IMR-90 (cell line): ENCODE results near the gene CSH2. TPM values are rescaled to one million over a fixed set of nuclear protein-coding genes. Genes with fewer than 3 reads are reported as not detected.

Experiments used
- ATAC-seq: fragments of 200-7000 bp; cut with Tn5 transposase; 2 replicates; pipeline ENCODE4 v1.9.1; 2020; ENCODE audit warnings: low read depth, mild to moderate bottlenecking, moderate library complexity
- BruUV-seq: library from RNA; stranded (reverse); fragments of 400-500 nt; replicated peaks from 2 replicates; lab custom pipeline; 2021; lab: Mats Ljungman, UMichigan
- CTCF ChIA-PET: fragments of 300-600 bp; formaldehyde crosslinking; extraction: SDS; loops from one replicate; lab custom pipeline; 2021; ENCODE audit warnings: antibody characterized with exemption; lab: Yijun Ruan, JAX
- POLR2A ChIA-PET: fragments of 300-600 bp; sonication (Branson Sonifier 250); formaldehyde crosslinking; loops from one replicate; lab custom pipeline; 2022; ENCODE audit warnings: antibody characterized with exemption; ENCODE audit not compliant: unreplicated experiment; lab: Charles Lee
- DNase-seq: peaks from one replicate; pipeline ENCODE4 v3.0.0; 2013
- H2AFZ ChIP-seq: replicated peaks from 2 replicates; pipeline ENCODE3; 2013; ENCODE audit warnings: low read length, mild to moderate bottlenecking; ENCODE audit not compliant: poor library complexity
- H2AK5ac ChIP-seq: 2 replicates; pipeline ENCODE4 v1.6.1; 2013; ENCODE audit warnings: low read depth, low read length, inconsistent platforms
- H2AK9ac ChIP-seq: replicated peaks from 2 replicates; pipeline ENCODE3; 2013; ENCODE audit warnings: mild to moderate bottlenecking, low read depth, low read length, moderate library complexity; ENCODE audit not compliant: poor library complexity
- H2BK120ac ChIP-seq: 2 replicates; pipeline ENCODE4 v1.6.1; 2013; ENCODE audit warnings: low read depth, low read length, inconsistent platforms
- H2BK15ac ChIP-seq: 3 replicates; pipeline ENCODE4 v1.6.1; 2013; ENCODE audit warnings: low read depth, low read length, inconsistent platforms
- H2BK20ac ChIP-seq: 2 replicates; pipeline ENCODE4 v1.6.1; 2013; ENCODE audit warnings: low read depth, mild to moderate bottlenecking, inconsistent platforms, low read length, moderate library complexity
- H2BK5ac ChIP-seq: 2 replicates; pipeline ENCODE4 v1.6.1; 2013; ENCODE audit warnings: mild to moderate bottlenecking, low read depth, low read length, inconsistent platforms; ENCODE audit not compliant: poor library complexity, severe bottlenecking
- H3K14ac ChIP-seq: replicated peaks from 2 replicates; pipeline ENCODE4 v1.6.1; 2013; ENCODE audit warnings: low read depth, low read length, inconsistent platforms
- H3K18ac ChIP-seq: 2 replicates; pipeline ENCODE4 v1.6.1; 2013; ENCODE audit warnings: low read depth, low read length, control low read depth
- H3K23ac ChIP-seq: 2 replicates; pipeline ENCODE4 v1.6.1; 2013; ENCODE audit warnings: low read depth, low read length, inconsistent platforms
- H3K27ac ChIP-seq: 2 replicates; pipeline ENCODE4 v1.5.1; 2013; ENCODE audit warnings: mild to moderate bottlenecking, control low read depth, low read length; ENCODE audit not compliant: insufficient read depth
- H3K27me3 ChIP-seq: 2 replicates; pipeline ENCODE4 v1.6.1; 2013; ENCODE audit warnings: low read length; ENCODE audit not compliant: control insufficient read depth, insufficient read depth
- H3K36me3 ChIP-seq: 2 replicates; pipeline ENCODE4 v1.6.1; 2013; ENCODE audit warnings: low read length, mixed read lengths; ENCODE audit not compliant: control insufficient read depth, insufficient read depth
- H3K4ac ChIP-seq: 2 replicates; pipeline ENCODE4 v1.6.1; 2013; ENCODE audit warnings: low read depth, low read length, inconsistent platforms
- H3K4me1 ChIP-seq: 2 replicates; pipeline ENCODE4 v1.6.1; 2013; ENCODE audit warnings: low read length, mixed read lengths; ENCODE audit not compliant: control insufficient read depth, insufficient read depth
- H3K4me2 ChIP-seq: 2 replicates; pipeline ENCODE4 v1.6.1; 2013; ENCODE audit warnings: low read depth, mild to moderate bottlenecking, control low read depth, low read length, moderate library complexity
- H3K4me3 ChIP-seq: 2 replicates; pipeline ENCODE4 v1.5.1; 2013; ENCODE audit warnings: low read depth, mild to moderate bottlenecking, control low read depth, low read length, moderate library complexity; ENCODE audit not compliant: insufficient read depth
- H3K56ac ChIP-seq: 2 replicates; pipeline ENCODE4 v1.6.1; 2013; ENCODE audit warnings: low read length, inconsistent platforms; ENCODE audit not compliant: insufficient read depth; ENCODE audit errors: extremely low read depth
- H3K79me1 ChIP-seq, 2 experiments: 2 replicates each; pipeline ENCODE4 v1.6.1; 2013; ENCODE audit warnings: low read length in 2 of 2, inconsistent platforms in 1 of 2, low read depth in 1 of 2
- H3K9ac ChIP-seq: 2 replicates; pipeline ENCODE4 v1.6.1; 2013; ENCODE audit warnings: low read depth, low read length, control low read depth
- H3K9me1 ChIP-seq: 2 replicates; pipeline ENCODE4 v1.6.1; 2013; ENCODE audit warnings: low read length, inconsistent platforms; ENCODE audit not compliant: insufficient read depth
- H3K9me3 ChIP-seq: 2 replicates; pipeline ENCODE4 v1.6.1; 2013; ENCODE audit warnings: low read length; ENCODE audit not compliant: control insufficient read depth, insufficient read depth
- H4K20me1 ChIP-seq: 2 replicates; pipeline ENCODE4 v1.6.1; 2013; ENCODE audit warnings: low read length, inconsistent platforms; ENCODE audit not compliant: insufficient read depth
- H4K5ac ChIP-seq: 2 replicates; pipeline ENCODE4 v1.6.1; 2013; ENCODE audit warnings: mild to moderate bottlenecking, low read depth, low read length, control low read depth
- H4K8ac ChIP-seq, 2 experiments: 2 replicates each; pipeline ENCODE4 v1.6.1; 2013; ENCODE audit warnings: low read depth in 2 of 2, low read length in 2 of 2, control low read depth in 1 of 2, inconsistent platforms in 1 of 2
- H4K91ac ChIP-seq: 2 replicates; pipeline ENCODE4 v1.6.1; 2013; ENCODE audit warnings: low read depth, low read length, inconsistent platforms; ENCODE audit not compliant: insufficient read depth
- BHLHE40 ChIP-seq: fragments of 150-350 bp; IDR thresholded peaks from 2 replicates; pipeline ENCODE4 v1.6.1; 2016; ENCODE audit warnings: mild to moderate bottlenecking, low read depth, low read length
- CEBPB ChIP-seq: IDR thresholded peaks from 2 replicates; pipeline ENCODE4 v1.6.1; 2012; ENCODE audit warnings: low read depth, low read length, improper control_type of control experiment
- CHD1 ChIP-seq: IDR thresholded peaks from 2 replicates; pipeline ENCODE4 v1.6.1; 2012; ENCODE audit warnings: low read depth, low read length, improper control_type of control experiment
- CTCF ChIP-seq: conservative IDR thresholded peaks from 2 replicates; pipeline ENCODE4 v1.5.1; 2012; ENCODE audit warnings: mild to moderate bottlenecking, low read depth, low read length, improper control_type of control experiment
- ELK1 ChIP-seq: fragments of 150-350 bp; IDR thresholded peaks from 2 replicates; pipeline ENCODE4 v1.6.1; 2016; ENCODE audit warnings: low read depth, mild to moderate bottlenecking, low read length, moderate library complexity, borderline replicate concordance
- FOS ChIP-seq: fragments of 150-350 bp; IDR thresholded peaks from 2 replicates; pipeline ENCODE4 v1.6.1; 2016; ENCODE audit warnings: low read depth, low read length
- MAFK ChIP-seq: IDR thresholded peaks from 2 replicates; pipeline ENCODE4 v1.6.1; 2012; ENCODE audit warnings: low read depth, low read length, improper control_type of control experiment
- MAZ ChIP-seq: IDR thresholded peaks from 2 replicates; pipeline ENCODE4 v1.6.1; 2012; ENCODE audit warnings: low read depth, mild to moderate bottlenecking, low read length, improper control_type of control experiment, moderate library complexity, borderline replicate concordance
- MXI1 ChIP-seq: IDR thresholded peaks from 2 replicates; pipeline ENCODE4 v1.6.1; 2012; ENCODE audit warnings: low read depth, mild to moderate bottlenecking, low read length, moderate library complexity, borderline replicate concordance
- NFE2L2 ChIP-seq: fragments of 150-350 bp; IDR thresholded peaks from 2 replicates; pipeline ENCODE4 v1.6.1; 2016; ENCODE audit warnings: low read depth, mild to moderate bottlenecking, low read length
- POLR2A ChIP-seq: IDR thresholded peaks from 2 replicates; pipeline ENCODE4 v1.6.1; 2012; ENCODE audit warnings: mild to moderate bottlenecking, low read depth, low read length
- RAD21 ChIP-seq: IDR thresholded peaks from 2 replicates; pipeline ENCODE4 v1.6.1; 2012; ENCODE audit warnings: low read length, improper control_type of control experiment
- RCOR1 ChIP-seq: IDR thresholded peaks from 2 replicates; pipeline ENCODE4 v1.6.1; 2012; ENCODE audit warnings: mild to moderate bottlenecking, low read length, improper control_type of control experiment; ENCODE audit not compliant: insufficient replicate concordance
- RFX5 ChIP-seq: IDR thresholded peaks from 2 replicates; pipeline ENCODE4 v1.8.0; 2012; ENCODE audit warnings: low read depth, mild to moderate bottlenecking, low read length, moderate library complexity
- SMC3 ChIP-seq: fragments of 150-350 bp; IDR thresholded peaks from 2 replicates; pipeline ENCODE4 v1.6.1; 2016; ENCODE audit warnings: low read depth, mild to moderate bottlenecking, antibody characterized with exemption, low read length, moderate library complexity
- USF2 ChIP-seq: fragments of 150-350 bp; IDR thresholded peaks from 2 replicates; pipeline ENCODE4 v1.6.1; 2017; ENCODE audit warnings: mild to moderate bottlenecking, antibody characterized with exemption, low read length, low read depth
- WGBS, 2 experiments: methylation state at CpG; one replicate each; pipeline versions ENCODE4 v1.1.5 to v1.1.7; 2013; ENCODE audit warnings: missing lambda C conversion rate in 2 of 2; ENCODE audit not compliant: insufficient read length in 1 of 2; ENCODE audit errors: extremely low coverage in 2 of 2; 5-methylcytosine and 5-hydroxymethylcytosine counted together
- dilution Hi-C: fragments of 300-500 bp; cut with HindIII; formaldehyde crosslinking; loops from one replicate; pipeline ENCODE4 v1.14.3; 2018; ENCODE audit warnings: low sequenced_read_pairs; ENCODE audit not compliant: unreplicated experiment
- in situ Hi-C: fragments of 300-500 bp; cut with MboI; formaldehyde crosslinking; loops from 3 replicates; pipeline ENCODE4 v1.14.3; 2019; ENCODE audit warnings: low sequenced_read_pairs, inconsistent platforms, mixed read lengths
- intact Hi-C: fragments of 100-400 bp; cut with micrococcal nuclease; formaldehyde crosslinking; loops from 2 replicates; pipeline ENCODE4 v1.10.0; 2022
- polyA plus RNA-seq, 3 experiments: library from polyadenylated mRNA; depleted of rRNA; stranded (reverse); fragments of >200 nt; gene quantifications; 2 replicates each; pipeline ENCODE4 v1.2.3, GENCODE V29; 2012; ENCODE audit warnings: low replicate concordance in 1 of 3
- total RNA-seq: library from RNA; depleted of rRNA; stranded (reverse); fragments of >200 nt; gene quantifications from 2 replicates; pipeline ENCODE4 v1.2.3, GENCODE V29; 2012

Gene CSH2
- total and polyA plus RNA-seq, 2 of the 4 experiments (the other 2 are of a cell fraction) = not detected

- Histone ChIP-seq H3K4me3 (no peak overlapping the region), H2AK5ac (no peak overlapping the region), H3K56ac (no peak overlapping the region), H3K27me3 (peaks cover 34% of the 10 kb centered on the region), H3K14ac (no peak overlapping the region), H3K9me3 (no peaks in the 10 kb centered on the region), H4K91ac (no peak overlapping the region), H2BK120ac (no peak overlapping the region), H3K4me2 (no peak overlapping the region), H4K8ac (no peak overlapping the region), H2BK5ac (no peak overlapping the region), H3K4me1 (no peaks in the 10 kb centered on the region), H2BK20ac (no peak overlapping the region), H3K18ac (no peak overlapping the region), H4K5ac (no peak overlapping the region), H2BK15ac (no peak overlapping the region), H3K4ac (no peak overlapping the region), H3K27ac (no peak overlapping the region), H3K79me1 (no peaks in the 10 kb centered on the region), H3K36me3 (no peaks in the 10 kb centered on the region), H3K9me1 (no peaks in the 10 kb centered on the region), H3K9ac (no peak overlapping the region), H2AFZ (no peak overlapping the region), H4K20me1 (no peaks in the 10 kb centered on the region), H3K23ac (no peak overlapping the region), H2AK9ac (no peak overlapping the region)
- in situ Hi-C loops (no loop called here), dilution Hi-C loops (no loop called here), intact Hi-C loops (no loop called here)
- ATAC-seq (no peak), DNase-seq (no peak)
- BruUV-seq = no TSS peak
- 100% methylated on average over 5 of the region's 8 CpGs; no CpG with 5 or more reads in 1 of the 2 experiments for WGBS, 2 experiments
- POLR2A ChIA-PET = no interaction called here
- no peak for TF ChIP-seq RAD21
- TF ChIP-seq USF2 = no peak
- TF ChIP-seq RFX5 = no peak
- no peak for TF ChIP-seq SMC3
- no peak for TF ChIP-seq CTCF
- no peak for TF ChIP-seq POLR2A
- TF ChIP-seq NFE2L2 = no peak
- no peak for TF ChIP-seq FOS
- TF ChIP-seq BHLHE40 = no peak
- TF ChIP-seq CHD1 = no peak
- TF ChIP-seq CEBPB = no peak
- TF ChIP-seq MAFK = no peak
- no peak for TF ChIP-seq ELK1
- TF ChIP-seq RCOR1 = no peak
- no peak for TF ChIP-seq MAZ
- TF ChIP-seq MXI1 = no peak
- CTCF ChIA-PET = no interaction called here
Observed at GRCh38 chr17:63855185-63855584, 18.3 kb downstream of the CSH2 start.
